GM19455 (cell line): ENCODE results near the gene RORB.

Experiments
- ATAC-seq: cut with Tn5 transposase; IDR thresholded peaks from one replicate; pipeline ENCODE4 v1.9.1; 2021; ENCODE audit not compliant: unreplicated experiment

The RORB gene

DNA sequence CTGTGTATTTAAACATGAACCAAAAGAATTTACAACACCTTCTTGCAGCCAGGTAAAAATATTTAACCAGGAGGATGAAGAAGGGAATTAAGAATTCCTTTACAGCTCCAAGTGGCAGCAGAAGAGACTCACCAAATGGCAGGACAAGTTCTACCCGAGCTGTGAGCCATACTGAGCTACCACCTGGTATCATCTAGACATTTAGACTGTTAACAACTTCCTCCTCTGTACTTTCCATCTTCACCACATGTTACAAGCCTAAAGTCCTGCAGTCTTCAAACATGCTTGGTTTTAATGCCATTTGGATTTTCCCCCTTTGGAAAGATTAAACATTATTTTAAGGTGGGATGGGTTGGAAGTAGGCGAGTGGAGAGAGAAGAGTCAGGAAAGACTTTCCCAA is 200.4 kb downstream of the RORB start:
- ATAC-seq = no peak

DNA sequence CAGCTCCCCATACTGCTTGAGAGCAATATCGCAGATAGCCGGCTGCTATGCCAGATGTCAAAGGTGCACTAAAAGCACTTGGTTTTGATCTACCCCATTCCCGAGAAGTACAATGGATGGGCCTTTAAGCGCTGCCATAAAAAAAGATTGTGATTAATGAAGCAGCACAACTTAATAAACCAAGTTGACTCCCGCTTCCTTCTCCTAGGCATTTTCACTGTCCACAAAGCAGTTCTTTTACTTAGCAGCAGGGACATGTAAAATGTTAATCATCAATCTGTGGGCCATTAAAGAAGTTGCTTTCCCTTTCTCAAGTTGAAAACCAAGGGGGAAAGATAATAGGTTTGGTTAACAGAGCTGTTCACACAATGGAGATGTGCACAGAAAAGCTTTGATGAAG is 214.2 kb downstream of the RORB start:
- ATAC-seq = no peak

DNA sequence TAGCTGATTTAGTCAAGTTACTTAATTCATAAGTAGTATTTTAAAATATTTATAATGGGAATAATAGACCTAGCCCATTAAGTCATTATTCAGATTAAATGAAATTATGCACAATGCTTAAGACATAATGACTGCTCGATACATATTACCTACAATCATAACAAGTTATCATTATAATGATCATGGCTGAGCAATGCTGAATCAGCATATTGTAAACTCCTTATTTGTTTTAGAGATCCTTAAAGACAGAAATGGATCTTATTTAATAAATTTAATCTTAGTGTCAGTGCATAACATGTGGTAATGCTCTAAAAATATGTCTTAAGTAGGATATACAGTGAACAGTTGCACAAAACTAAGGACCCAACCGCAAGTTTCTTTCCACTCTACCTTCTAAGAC is 221.6 kb downstream of the RORB start:
- no peak for ATAC-seq

DNA sequence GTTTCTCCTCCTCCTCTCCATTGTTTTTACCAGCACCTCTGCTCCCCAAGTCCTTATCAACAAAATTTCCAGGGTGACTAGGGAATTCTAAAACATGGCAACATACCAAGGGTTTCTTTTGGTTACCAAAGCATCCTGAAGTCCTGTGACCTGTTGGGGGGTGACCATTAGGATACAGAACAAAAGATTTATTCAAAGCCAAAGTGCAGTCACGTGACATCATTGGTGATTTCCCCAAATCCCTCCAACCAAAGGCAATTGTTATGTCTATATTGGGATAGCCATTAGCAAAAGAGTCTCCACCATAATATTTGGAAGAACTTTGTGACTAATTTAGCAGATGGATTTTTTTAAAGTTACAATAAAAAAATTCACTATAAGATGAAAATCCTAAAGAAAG is 222.2 kb downstream of the RORB start:
- no peak for ATAC-seq

DNA sequence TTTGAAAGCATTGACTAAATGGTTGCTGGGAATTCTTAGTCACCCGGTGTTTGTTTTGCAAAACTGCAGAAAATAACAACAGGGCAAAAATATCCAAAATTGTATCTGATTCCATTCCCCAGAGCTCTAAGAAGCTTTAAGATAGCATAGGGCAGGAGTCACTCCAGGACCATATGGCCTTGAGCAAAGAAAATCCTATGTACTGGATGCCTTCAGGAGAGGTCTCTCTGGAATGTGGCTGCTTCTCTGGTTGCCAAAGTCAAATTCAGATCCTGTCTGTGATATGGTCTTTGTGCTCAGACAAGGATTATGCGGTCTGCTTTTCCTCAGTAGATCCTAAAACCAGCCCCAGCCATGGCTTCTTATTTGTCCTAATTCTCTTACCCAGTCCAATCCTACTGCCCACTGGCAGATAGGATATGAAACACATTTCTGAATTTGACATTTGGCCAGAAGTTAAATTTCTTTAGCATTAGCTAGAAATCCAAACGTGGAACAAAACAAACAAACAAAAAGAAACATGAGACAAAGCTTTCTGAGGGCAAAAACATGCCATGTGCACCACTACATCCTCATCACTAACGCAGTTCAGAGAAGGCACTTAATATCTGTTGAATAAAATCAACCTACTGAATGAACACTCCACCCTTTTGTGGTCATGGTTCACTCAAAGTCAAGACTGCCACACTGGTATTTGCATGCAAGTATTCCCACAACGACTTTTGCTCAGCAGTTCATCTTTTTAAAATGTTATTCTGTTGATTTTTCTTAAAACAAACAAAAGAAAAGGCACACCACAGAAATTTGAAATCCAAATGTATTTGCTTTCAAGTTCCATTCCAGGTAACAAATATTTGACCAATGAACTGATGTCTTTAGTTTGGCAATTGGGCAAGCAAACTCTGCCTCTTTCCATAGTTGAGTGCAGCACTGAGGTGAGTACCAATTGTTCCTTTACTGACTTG is 224.8 kb downstream of the RORB start:
- ATAC-seq = no peak

DNA sequence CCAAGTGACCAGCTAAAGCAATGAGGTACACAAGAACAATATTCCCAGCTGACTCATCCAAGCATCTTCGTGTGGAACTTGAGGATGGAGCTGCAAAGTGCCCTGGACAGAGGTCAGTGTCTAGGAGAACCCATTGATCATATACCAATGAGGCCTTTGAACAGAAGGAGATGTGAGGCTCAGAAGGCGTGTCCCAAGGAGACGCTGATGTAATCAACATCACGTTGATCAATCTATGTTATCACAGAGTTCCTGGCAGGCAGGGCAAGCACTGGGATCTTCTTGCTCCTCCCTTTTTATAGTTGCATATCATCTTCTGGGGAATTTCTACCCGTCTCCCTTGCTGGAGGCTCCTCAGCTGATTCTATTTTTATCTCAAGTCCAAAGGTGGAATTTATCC is 227.2 kb downstream of the RORB start:
- ATAC-seq = no peak

DNA sequence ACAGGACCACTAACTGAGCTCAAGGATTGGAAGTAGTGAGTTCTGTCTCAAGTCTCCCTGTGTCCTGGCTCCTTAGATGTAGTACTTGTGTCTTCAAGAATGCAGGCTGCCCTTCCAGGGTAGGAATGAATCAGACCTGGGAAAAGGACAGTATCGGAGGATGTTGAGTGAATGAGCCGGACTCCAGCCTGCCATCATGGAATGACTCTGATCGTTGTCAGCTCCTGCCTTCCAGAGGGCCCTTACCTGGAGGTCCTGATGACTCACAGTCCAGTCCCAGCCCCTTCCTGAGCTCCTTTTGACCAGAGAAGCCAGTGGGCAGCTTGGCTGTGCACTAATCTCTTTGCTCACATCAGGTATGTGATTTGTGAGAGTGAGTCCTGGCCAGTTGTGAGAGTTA is 229.4 kb downstream of the RORB start:
- ATAC-seq = no peak

DNA sequence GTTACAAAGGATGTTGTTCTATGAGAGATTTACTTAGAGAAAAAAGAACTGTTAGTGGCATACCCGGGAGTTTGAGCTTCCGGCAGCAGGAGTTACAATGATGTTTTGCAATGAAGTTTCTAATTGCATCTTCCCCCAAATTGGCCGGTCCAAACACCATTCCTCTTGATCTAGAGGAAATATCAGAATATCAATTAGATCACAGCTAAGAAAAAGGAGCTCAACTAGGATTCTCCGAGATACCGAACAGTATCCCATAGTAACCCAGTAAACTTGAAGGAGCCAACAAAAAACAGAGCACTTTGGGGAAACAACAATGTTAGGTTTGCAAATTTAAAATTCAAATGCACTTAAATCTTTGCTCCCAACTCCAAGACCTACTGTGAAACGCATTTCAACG is 231.0 kb downstream of the RORB start:
- no peak for ATAC-seq

DNA sequence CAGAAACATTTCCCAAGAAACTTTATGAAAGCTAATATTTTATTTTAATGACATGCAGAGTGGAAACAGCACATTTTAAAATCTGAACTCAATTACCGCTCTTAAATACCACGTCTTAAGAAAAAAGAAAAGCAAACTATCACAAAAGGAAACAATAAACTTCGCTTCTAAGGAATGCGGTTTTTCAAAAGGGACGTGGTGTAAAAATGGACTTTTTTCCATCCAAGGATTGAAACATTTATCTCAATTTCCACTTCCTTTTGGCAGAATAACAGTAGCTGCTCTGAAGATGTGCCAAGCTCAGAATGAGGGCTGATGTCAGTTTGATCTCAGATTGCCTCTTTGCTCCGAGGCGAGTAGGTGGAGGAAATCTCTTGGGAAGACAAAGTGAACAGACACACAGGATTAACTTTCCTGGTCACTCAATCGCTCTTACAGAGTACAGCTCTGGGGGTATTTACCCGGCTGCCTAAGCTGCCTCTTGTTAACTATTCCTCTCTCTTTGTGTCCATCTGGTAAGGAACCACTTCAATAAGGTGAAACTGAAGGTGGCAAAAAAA is 232.1 kb downstream of the RORB start:
- no peak for ATAC-seq

DNA sequence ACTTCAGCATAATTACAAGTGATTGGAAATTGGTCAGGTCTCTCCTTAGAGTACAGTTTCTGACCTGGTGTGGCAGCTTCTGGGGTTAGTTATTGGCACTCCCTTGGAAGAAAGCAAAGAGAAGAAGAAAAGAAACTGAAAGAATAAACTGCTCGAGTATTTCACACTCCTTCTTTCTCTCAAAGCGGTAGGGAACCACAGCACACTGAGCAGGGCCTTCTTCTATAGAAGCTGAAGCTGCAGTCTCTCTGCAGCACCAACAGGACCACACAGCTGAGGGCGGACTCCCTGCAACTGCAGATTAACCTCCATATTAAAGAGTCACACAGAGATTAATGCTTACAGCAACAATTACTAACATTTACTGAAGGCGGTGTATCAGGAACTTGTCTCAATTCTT is 238.6 kb downstream of the RORB start:
- no peak for ATAC-seq

DNA sequence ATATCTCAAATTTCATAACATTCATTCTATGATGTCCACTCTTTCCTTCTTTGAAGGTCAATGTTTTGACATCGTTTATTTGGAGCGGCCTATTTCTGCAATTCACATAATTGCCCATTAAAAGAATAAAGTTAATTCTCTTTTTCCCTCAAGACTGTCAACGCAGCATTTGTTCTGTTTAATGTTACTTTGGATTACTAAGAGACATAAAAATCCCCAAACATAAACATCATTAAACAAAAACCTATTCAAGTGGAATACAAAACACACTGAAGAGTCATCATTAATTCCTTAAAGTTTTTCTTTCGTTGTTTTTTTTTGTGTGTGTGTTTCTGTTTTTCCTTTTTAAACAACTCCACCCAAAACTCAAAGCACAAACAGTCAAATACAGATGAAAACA is 239.5 kb downstream of the RORB start:
- ATAC-seq = no peak

DNA sequence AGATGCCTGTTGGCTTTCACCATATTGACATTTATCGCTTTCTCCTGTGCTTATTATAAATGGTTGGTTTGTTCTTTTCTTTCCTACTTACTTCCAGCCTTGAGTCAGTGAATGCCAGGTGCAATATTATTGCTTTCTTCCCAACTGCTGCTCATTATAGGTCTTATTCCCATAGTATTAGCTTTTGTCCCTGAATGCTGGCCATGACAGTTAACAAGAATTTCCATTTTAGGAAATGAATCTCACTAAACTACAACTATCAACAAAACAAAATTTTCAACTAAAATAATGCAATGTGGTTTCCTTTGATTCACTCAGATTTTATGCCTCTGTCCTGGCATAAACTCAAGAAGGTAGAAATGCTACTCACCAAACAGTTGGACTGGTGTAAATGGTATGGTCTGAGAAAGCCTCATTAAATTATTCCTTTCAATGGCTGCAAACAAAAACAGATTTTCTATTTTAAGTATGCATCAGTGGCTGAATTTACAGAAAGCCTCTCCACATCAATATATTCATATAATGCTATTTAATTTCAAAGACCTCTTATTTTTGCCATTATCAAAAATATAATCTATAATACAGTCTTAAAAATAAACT is 245.2 kb downstream of the RORB start:
- no peak for ATAC-seq
